ENCODE data around the gene CDCA4. TPM values are rescaled to one million over a fixed set of nuclear protein-coding genes. Genes with fewer than 3 reads are reported as not detected.

Gene CDCA4
- total and polyA plus RNA-seq, 7 experiments from 2014 or later = 8.0 to 47.8 (median 13.2) TPM

- no peak overlapping the region for H3K4me3 ChIP-seq (ENCODE audit: low read length)
- CTCF ChIA-PET = interaction anchor here (0.6 to 1.8 kb wide), 3 partner anchors 63 to 408 kb away, joined by 3 to 4 read pairs (median 4); no protein-coding TSS in a partner anchor
- ATAC-seq (no peak), DNase-seq (no peak)
- H3K27ac ChIP-seq (ENCODE audit: low read depth, low read length) = no peak overlapping the region
- H3K36me3 ChIP-seq (ENCODE audit: control insufficient read depth in 2 of 3, insufficient read depth in 3 of 3, low read length in 3 of 3) = no peaks in the 10 kb centered on the region
- peaks cover 0 to 3% (median 0%) of the 10 kb centered on the region in 5 donors for H3K36me3 Mint-ChIP-seq
- H3K4me1 ChIP-seq (ENCODE audit: control insufficient read depth in 2 of 2, insufficient read depth in 2 of 2, low read length in 2 of 2) = peaks cover 0 to 7% of the 10 kb centered on the region in 2 donors
- intact Hi-C loops (cut with micrococcal nuclease) = no loop called here
- peaks cover 0 to 8% of the 10 kb centered on the region in 2 donors for H3K27me3 ChIP-seq (ENCODE audit: control insufficient read depth in 2 of 2, insufficient read depth in 2 of 2, low read length in 2 of 2)
- no peaks in the 10 kb centered on the region for H3K9me3 ChIP-seq (ENCODE audit: control insufficient read depth in 2 of 3, low read length in 3 of 3)
- H3K4me3 Mint-ChIP-seq = peak overlapping the region in 1 of 10 donors; percentile 51
- POLR2A ChIA-PET = no interaction called here
- peaks cover 8 to 30% (median 16%) of the 10 kb centered on the region in 5 donors for H3K27me3 Mint-ChIP-seq
- no peaks in the 10 kb centered on the region for H3K9me3 Mint-ChIP-seq
- no peak overlapping the region for H3K27ac Mint-ChIP-seq
- peaks cover 5 to 19% (median 13%) of the 10 kb centered on the region in 7 donors for H3K4me1 Mint-ChIP-seq
Observed at GRCh38 chr14:104980611-104981531, 40.0 kb downstream of the CDCA4 start.

GRCh38 chr14:104979758-104980610, 40.9 kb downstream of the CDCA4 start:
- intact Hi-C loops (cut with micrococcal nuclease) = loop anchor here in 1 of 2 donors (5.0 kb wide), 1 partner anchor 87 kb away; the partner anchor contains the start of gene GPR132
- peaks cover 5 to 19% (median 13%) of the 10 kb centered on the region in 7 donors for H3K4me1 Mint-ChIP-seq
- H3K27ac ChIP-seq (ENCODE audit: low read depth, low read length) = no peak overlapping the region
- peak overlapping the region in 8 of 10 donors; percentile 2 to 58 (median 26) for H3K4me3 Mint-ChIP-seq
- no peaks in the 10 kb centered on the region for H3K36me3 ChIP-seq (ENCODE audit: control insufficient read depth in 2 of 3, insufficient read depth in 3 of 3, low read length in 3 of 3)
- ChIA-PET POLR2A (no interaction called here), CTCF (interaction anchor here (0.8 to 1.8 kb wide), 3 partner anchors 65 to 548 kb away, joined by 3 to 4 read pairs (median 4); no protein-coding TSS in a partner anchor)
- H3K9me3 ChIP-seq (ENCODE audit: control insufficient read depth in 2 of 3, low read length in 3 of 3) = no peaks in the 10 kb centered on the region
- H3K36me3 Mint-ChIP-seq = peaks cover 0 to 3% (median 0%) of the 10 kb centered on the region in 5 donors
- H3K27me3 ChIP-seq (ENCODE audit: control insufficient read depth in 2 of 2, insufficient read depth in 2 of 2, low read length in 2 of 2) = peaks cover 0 to 8% of the 10 kb centered on the region in 2 donors
- H3K4me3 ChIP-seq (ENCODE audit: low read length) = no peak overlapping the region
- ATAC-seq (no peak), DNase-seq (no peak)
- peaks cover 8 to 33% (median 16%) of the 10 kb centered on the region in 5 donors for H3K27me3 Mint-ChIP-seq
- H3K4me1 ChIP-seq (ENCODE audit: control insufficient read depth in 2 of 2, insufficient read depth in 2 of 2, low read length in 2 of 2) = peaks cover 0 to 7% of the 10 kb centered on the region in 2 donors
- no peaks in the 10 kb centered on the region for H3K9me3 Mint-ChIP-seq
- H3K27ac Mint-ChIP-seq = peak overlapping the region in 2 of 9 donors; percentile 2 to 3

- Mint-ChIP-seq H3K36me3 (peaks cover 0 to 3% (median 0%) of the 10 kb centered on the region in 5 donors), H3K27ac (peak overlapping the region in 1 of 9 donors; percentile 82), H3K9me3 (no peaks in the 10 kb centered on the region), H3K27me3 (peaks cover 8 to 33% (median 16%) of the 10 kb centered on the region in 5 donors), H3K4me3 (peak overlapping the region; percentile 5 to 66 (median 42)), H3K4me1 (peaks cover 5 to 19% (median 13%) of the 10 kb centered on the region in 7 donors)
- peaks cover 0 to 7% of the 10 kb centered on the region in 2 donors for H3K4me1 ChIP-seq (ENCODE audit: control insufficient read depth in 2 of 2, insufficient read depth in 2 of 2, low read length in 2 of 2)
- ATAC-seq (no peak), DNase-seq (no peak)
- intact Hi-C loops (cut with micrococcal nuclease) = loop anchor here in 1 of 2 donors (5.0 kb wide), 1 partner anchor 88 kb away; the partner anchor contains the start of gene GPR132
- H3K36me3 ChIP-seq (ENCODE audit: control insufficient read depth in 2 of 3, insufficient read depth in 3 of 3, low read length in 3 of 3) = no peaks in the 10 kb centered on the region
- ChIA-PET CTCF (interaction anchor here (0.8 to 1.5 kb wide), 2 partner anchors 67 to 549 kb away, joined by 3 to 4 read pairs; no protein-coding TSS in a partner anchor), POLR2A (interaction anchor here (0.6 kb wide), 1 partner anchor 56 kb away, joined by 3 read pairs; no protein-coding TSS in a partner anchor)
- H3K27me3 ChIP-seq (ENCODE audit: control insufficient read depth in 2 of 2, insufficient read depth in 2 of 2, low read length in 2 of 2) = peaks cover 0 to 8% of the 10 kb centered on the region in 2 donors
- H3K27ac ChIP-seq (ENCODE audit: low read depth, low read length) = no peak overlapping the region
- no peak overlapping the region for H3K4me3 ChIP-seq (ENCODE audit: low read length)
- no peaks in the 10 kb centered on the region for H3K9me3 ChIP-seq (ENCODE audit: control insufficient read depth in 2 of 3, low read length in 3 of 3)
Observed at GRCh38 chr14:104978746-104979691, 41.9 kb downstream of the CDCA4 start.

- Mint-ChIP-seq H3K27ac (peak within 1 kb of the TSS in 2 of 9 donors; percentile 51 to 82), H3K27me3 (peaks cover 8 to 33% (median 16%) of the 10 kb centered on the region in 5 donors), H3K4me3 (peak within 1 kb of the TSS; percentile 70 to 92 (median 84)), H3K9me3 (no peaks in the 10 kb centered on the region), H3K4me1 (peaks cover 5 to 19% (median 13%) of the 10 kb centered on the region in 7 donors), H3K36me3 (peaks cover 0 to 3% (median 0%) of the 10 kb centered on the region in 5 donors)
- Histone ChIP-seq H3K4me1 (ENCODE audit: control insufficient read depth in 2 of 2, insufficient read depth in 2 of 2, low read length in 2 of 2) (peaks cover 0 to 7% of the 10 kb centered on the region in 2 donors), H3K27me3 (ENCODE audit: control insufficient read depth in 2 of 2, insufficient read depth in 2 of 2, low read length in 2 of 2) (peaks cover 0 to 8% of the 10 kb centered on the region in 2 donors), H3K27ac (ENCODE audit: low read depth, low read length) (no peak within 1 kb of the TSS), H3K4me3 (ENCODE audit: low read length) (no peak within 1 kb of the TSS), H3K36me3 (ENCODE audit: control insufficient read depth in 2 of 3, insufficient read depth in 3 of 3, low read length in 3 of 3) (no peaks in the 10 kb centered on the region), H3K9me3 (ENCODE audit: control insufficient read depth in 2 of 3, low read length in 3 of 3) (no peaks in the 10 kb centered on the region)
- CTCF ChIA-PET = interaction anchor here (0.6 to 4.6 kb wide), 3 partner anchors 42 to 68 kb away, joined by 3 to 54 read pairs (median 4); no protein-coding TSS in a partner anchor
- peak in 5 of 9 donors; percentile 22 to 77 (median 32) for DNase-seq
- intact Hi-C loops (cut with micrococcal nuclease) = loop anchor here in 1 of 2 donors (5.0 kb wide), 1 partner anchor 89 kb away; the partner anchor contains the start of gene GPR132
- ATAC-seq = peak; percentile 79
- POLR2A ChIA-PET = interaction anchor here (0.6 kb wide), 1 partner anchor 57 kb away, joined by 3 read pairs; no protein-coding TSS in a partner anchor
Observed at GRCh38 chr14:104977681-104978653, 42.9 kb downstream of the CDCA4 start, which contains the start of gene AHNAK2. AHNAK2 (minus strand) TSS chr14:104978374; CDS start chr14:104978237, 137 bp downstream.
